AG04450 (cell line): ENCODE measurements around the gene CEP95. TPM values are rescaled to one million over a fixed set of nuclear protein-coding genes. Genes with fewer than 3 reads are reported as not detected.

Experiments used
- CTCF ChIA-PET: fragments of 300-600, 350-600 bp; formaldehyde crosslinking; extraction: SDS; loops from one replicate; lab custom pipeline; 2022; ENCODE audit warnings: antibody characterized with exemption, inconsistent platforms; lab: Charles Lee
- POLR2A ChIA-PET: fragments of 350-600 bp; formaldehyde crosslinking; extraction: SDS; loops from one replicate; lab custom pipeline; 2021; ENCODE audit warnings: antibody characterized with exemption, inconsistent platforms; lab: Yijun Ruan, JAX
- DNase-seq: peaks from one replicate; pipeline ENCODE4 v3.0.0-alpha.2; 2011; ENCODE audit warnings: low read depth, low spot score
- H3K27ac ChIP-seq: one replicate; pipeline ENCODE4 v1.5.1; 2012; ENCODE audit warnings: low read depth, low read length, control low read depth
- H3K27me3 ChIP-seq: one replicate; pipeline ENCODE4 v1.6.0; 2012; ENCODE audit warnings: low read length; ENCODE audit not compliant: control insufficient read depth, insufficient read depth
- H3K4me3 ChIP-seq: 2 replicates; pipeline ENCODE4 v1.5.1; 2011; ENCODE audit warnings: mild to moderate bottlenecking, low read depth, low read length, control low read depth
- H3K9me3 ChIP-seq: 2 replicates; pipeline ENCODE4 v1.5.1; 2012; ENCODE audit warnings: low read length; ENCODE audit not compliant: control insufficient read depth, insufficient read depth
- polyA plus RNA-seq: library from polyadenylated mRNA; depleted of rRNA; stranded (reverse); fragments of >200 nt; gene quantifications from 2 replicates; pipeline ENCODE4 v1.2.3, GENCODE V29; 2011
- TF ChIP-seq, protein P1 (sequence below): IDR thresholded peaks from 2 replicates; pipeline ENCODE4 v1.5.1; 2011; ENCODE audit warnings: low read depth, low read length, control low read depth, inconsistent platforms

The CEP95 gene
- polyA plus RNA-seq, 1 experiment: 29.8 TPM

DNA sequence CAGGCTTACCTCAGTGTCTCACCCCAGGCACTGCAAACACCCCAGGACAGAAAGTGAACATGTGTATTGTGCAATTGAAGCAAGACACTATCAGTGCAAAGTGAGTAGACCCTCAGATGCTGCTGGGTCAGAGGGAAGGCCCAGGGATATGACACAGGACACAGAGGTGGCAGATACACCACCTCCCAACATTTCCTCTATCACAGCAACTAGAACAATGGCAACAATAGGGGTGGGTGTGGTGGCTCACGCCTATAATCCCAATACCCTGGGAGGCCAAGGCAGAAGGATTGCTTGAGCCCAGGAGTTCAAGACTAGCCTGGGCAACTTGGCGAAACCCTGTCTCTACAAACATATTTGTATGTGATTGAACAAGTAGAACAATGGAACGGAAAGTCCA is 35.3 kb upstream of the CEP95 start:
- no peaks in the 10 kb centered on the region for H3K9me3 ChIP-seq
- H3K27ac ChIP-seq: no peak overlapping the region
- POLR2A ChIA-PET: no interaction called here
- DNase-seq: no peak
- no peaks in the 10 kb centered on the region for H3K27me3 ChIP-seq
- CTCF ChIA-PET: no interaction called here
- TF ChIP-seq, protein P1, sequence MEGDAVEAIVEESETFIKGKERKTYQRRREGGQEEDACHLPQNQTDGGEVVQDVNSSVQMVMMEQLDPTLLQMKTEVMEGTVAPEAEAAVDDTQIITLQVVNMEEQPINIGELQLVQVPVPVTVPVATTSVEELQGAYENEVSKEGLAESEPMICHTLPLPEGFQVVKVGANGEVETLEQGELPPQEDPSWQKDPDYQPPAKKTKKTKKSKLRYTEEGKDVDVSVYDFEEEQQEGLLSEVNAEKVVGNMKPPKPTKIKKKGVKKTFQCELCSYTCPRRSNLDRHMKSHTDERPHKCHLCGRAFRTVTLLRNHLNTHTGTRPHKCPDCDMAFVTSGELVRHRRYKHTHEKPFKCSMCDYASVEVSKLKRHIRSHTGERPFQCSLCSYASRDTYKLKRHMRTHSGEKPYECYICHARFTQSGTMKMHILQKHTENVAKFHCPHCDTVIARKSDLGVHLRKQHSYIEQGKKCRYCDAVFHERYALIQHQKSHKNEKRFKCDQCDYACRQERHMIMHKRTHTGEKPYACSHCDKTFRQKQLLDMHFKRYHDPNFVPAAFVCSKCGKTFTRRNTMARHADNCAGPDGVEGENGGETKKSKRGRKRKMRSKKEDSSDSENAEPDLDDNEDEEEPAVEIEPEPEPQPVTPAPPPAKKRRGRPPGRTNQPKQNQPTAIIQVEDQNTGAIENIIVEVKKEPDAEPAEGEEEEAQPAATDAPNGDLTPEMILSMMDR: no peak
- H3K4me3 ChIP-seq: no peak overlapping the region

DNA sequence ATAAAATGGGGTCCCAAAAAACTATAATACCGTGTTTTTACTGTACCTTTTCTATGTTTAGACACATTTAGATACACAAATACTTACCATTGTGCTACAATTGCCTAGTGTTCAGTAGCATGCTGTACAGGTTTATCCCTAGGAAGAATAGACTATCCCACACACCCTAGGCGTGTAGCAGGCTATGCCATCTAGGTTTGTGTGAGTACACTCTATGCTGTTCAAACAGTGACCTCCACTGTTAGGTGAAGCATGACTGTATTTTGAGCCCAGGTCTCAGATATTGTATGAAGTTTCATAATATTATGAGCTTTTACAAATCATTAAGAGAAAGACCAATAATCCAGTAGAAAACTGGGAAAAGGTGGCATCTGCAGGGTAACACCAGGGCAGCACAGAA is 34.2 kb upstream of the CEP95 start:
- TF ChIP-seq, protein P1: no peak
- ChIA-PET CTCF (interaction anchor here (1.5 kb wide), 1 partner anchor 20 kb away, joined by 4 read pairs; no protein-coding TSS in a partner anchor), POLR2A (no interaction called here)
- Histone ChIP-seq H3K4me3 (no peak overlapping the region), H3K27ac (no peak overlapping the region), H3K27me3 (no peaks in the 10 kb centered on the region), H3K9me3 (no peaks in the 10 kb centered on the region)
- DNase-seq: no peak

DNA sequence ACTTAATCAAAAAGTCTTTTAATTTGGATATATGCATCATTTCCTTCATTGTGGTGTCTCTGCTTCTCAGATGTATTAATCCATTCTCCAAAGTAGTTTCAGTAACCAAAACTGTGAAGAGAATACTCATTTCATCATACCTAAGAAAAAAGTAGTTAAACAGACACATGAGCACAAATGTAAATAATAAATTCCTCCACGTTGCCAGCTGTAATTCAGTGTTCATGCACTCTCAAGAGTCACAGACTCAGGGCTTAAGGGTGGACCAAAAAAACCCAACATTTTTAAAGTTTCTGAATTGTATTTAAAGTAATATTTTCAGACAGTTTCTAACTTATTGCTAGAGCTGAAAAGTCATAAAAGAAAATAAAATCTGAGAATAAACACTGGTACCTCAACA is 28.9 kb upstream of the CEP95 start:
- H3K27me3 ChIP-seq: no peaks in the 10 kb centered on the region
- POLR2A ChIA-PET: interaction anchor here (0.6 to 1.0 kb wide), 2 partner anchors 25 to 27 kb away, joined by 3 to 4 read pairs; no protein-coding TSS in a partner anchor
- no peak overlapping the region for H3K27ac ChIP-seq
- CTCF ChIA-PET: interaction anchor here (0.5 to 7.5 kb wide), 6 partner anchors 13 to 621 kb away, joined by 3 to 59 read pairs (median 9); no protein-coding TSS in a partner anchor
- TF ChIP-seq, protein P1: no peak
- H3K9me3 ChIP-seq: no peaks in the 10 kb centered on the region
- H3K4me3 ChIP-seq: no peak overlapping the region
- DNase-seq: no peak

DNA sequence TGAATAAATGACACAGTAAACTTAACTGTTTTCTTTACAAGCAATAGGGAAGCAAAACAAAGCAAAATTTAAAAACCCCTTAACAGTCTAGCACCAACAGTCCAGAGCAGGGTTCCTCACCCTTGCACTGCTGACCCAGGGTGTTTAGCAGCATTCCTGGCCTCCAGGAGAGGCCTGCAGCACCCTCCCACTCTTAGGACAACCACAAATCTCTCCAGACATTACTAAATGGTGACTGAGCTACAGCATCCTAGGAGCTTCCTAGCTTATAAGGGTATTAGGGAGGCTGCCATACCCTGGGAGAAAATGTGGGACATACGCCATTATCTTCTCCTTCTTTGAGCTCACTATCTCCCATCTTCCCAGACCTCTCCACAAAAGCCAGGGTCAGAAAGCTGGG is 25.8 kb upstream of the CEP95 start:
- ChIA-PET CTCF (interaction anchor here (0.6 to 7.5 kb wide), 2 partner anchors 10 to 62 kb away, joined by 4 to 59 read pairs; no protein-coding TSS in a partner anchor), POLR2A (no interaction called here)
- Histone ChIP-seq H3K27me3 (no peaks in the 10 kb centered on the region), H3K4me3 (no peak overlapping the region), H3K27ac (no peak overlapping the region), H3K9me3 (no peaks in the 10 kb centered on the region)
- TF ChIP-seq, protein P1: no peak
- DNase-seq: no peak

DNA sequence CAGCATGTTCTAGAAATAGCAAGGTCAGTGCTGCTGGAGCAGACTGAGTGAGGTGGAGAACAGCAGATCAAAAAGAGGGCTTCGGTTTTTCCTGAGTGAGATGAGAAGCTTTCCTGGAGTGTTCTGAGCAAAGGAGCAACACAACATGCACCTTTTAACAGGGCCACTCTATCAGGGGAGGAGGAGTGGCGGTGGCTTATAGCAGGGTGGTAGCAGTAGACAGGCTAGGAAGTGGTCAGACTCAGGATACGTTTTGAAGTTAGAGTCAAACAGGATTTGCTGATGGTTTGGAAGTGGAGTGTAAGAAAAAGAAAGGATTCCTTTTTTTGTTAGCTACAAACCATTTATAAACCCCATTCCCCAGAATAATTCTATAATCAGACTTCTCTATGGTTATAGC is 22.4 kb upstream of the CEP95 start:
- Histone ChIP-seq H3K4me3 (no peak overlapping the region), H3K27ac (no peak overlapping the region), H3K9me3 (no peaks in the 10 kb centered on the region), H3K27me3 (no peaks in the 10 kb centered on the region)
- CTCF ChIA-PET: interaction anchor here (2.7 to 7.5 kb wide), 2 partner anchors 7 to 64 kb away, joined by 11 to 59 read pairs; no protein-coding TSS in a partner anchor
- DNase-seq: no peak
- POLR2A ChIA-PET: no interaction called here
- TF ChIP-seq, protein P1: no peak
